ENCODE data around the gene KCNMA1. TPM values are rescaled to one million over a fixed set of nuclear protein-coding genes. Genes with fewer than 3 reads are reported as not detected.

The KCNMA1 gene
- total RNA-seq, 3 donors from 2014 or later (not counting 1 experiment from before 2014, with no cell fraction given): 0.40 to 1.8 (median 0.63) TPM

DNA sequence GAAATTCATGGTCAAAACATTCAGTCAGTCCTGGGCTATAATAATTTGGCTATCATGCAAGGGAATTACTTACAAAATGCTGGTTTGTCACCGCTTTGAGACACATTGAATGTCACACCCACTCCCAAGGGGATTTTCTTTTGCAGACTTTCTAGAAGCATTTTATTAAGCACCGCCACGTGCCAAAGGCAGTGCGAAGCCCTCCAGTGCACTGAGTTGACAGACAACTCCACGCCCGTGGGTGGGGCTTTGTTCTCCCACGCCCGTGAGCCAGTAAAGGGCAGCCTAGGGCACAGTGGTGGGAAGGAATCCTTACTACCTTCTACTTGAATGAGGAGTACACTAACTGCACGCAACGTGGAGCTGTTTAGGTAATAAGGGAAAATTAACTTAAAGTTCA is 515.8 kb downstream of the KCNMA1 start:
- 77% methylated on average over 8 of the region's 10 CpGs for WGBS (ENCODE audit: insufficient coverage)
- no peak for DNase-seq
- no peak overlapping the region for H3K27ac Mint-ChIP-seq
- H3K9me3 Mint-ChIP-seq: no peaks in the 10 kb centered on the region
- H3K4me3 ChIP-seq (ENCODE audit: low read length): no peak overlapping the region
- H3K27me3 Mint-ChIP-seq (ENCODE audit: low read depth in 2 of 2): peaks cover 8 to 26% of the 10 kb centered on the region in 2 donors
- intact Hi-C loops (cut with micrococcal nuclease): no loop called here
- no peak overlapping the region for H3K4me3 Mint-ChIP-seq
- H3K36me3 Mint-ChIP-seq: no peaks in the 10 kb centered on the region
- H3K9me3 ChIP-seq (ENCODE audit: control insufficient read depth, insufficient read depth, low read length): no peaks in the 10 kb centered on the region
- ATAC-seq: no peak
- no peaks in the 10 kb centered on the region for H3K36me3 ChIP-seq (ENCODE audit: control insufficient read depth, insufficient read depth, low read length)
- no peak overlapping the region for H3K27ac ChIP-seq (ENCODE audit: low read length)
- no peaks in the 10 kb centered on the region for H3K27me3 ChIP-seq (ENCODE audit: control insufficient read depth, insufficient read depth, low read length)
- H3K4me1 Mint-ChIP-seq: peaks cover 7 to 8% of the 10 kb centered on the region in 2 donors
- TF ChIP-seq, protein P1, sequence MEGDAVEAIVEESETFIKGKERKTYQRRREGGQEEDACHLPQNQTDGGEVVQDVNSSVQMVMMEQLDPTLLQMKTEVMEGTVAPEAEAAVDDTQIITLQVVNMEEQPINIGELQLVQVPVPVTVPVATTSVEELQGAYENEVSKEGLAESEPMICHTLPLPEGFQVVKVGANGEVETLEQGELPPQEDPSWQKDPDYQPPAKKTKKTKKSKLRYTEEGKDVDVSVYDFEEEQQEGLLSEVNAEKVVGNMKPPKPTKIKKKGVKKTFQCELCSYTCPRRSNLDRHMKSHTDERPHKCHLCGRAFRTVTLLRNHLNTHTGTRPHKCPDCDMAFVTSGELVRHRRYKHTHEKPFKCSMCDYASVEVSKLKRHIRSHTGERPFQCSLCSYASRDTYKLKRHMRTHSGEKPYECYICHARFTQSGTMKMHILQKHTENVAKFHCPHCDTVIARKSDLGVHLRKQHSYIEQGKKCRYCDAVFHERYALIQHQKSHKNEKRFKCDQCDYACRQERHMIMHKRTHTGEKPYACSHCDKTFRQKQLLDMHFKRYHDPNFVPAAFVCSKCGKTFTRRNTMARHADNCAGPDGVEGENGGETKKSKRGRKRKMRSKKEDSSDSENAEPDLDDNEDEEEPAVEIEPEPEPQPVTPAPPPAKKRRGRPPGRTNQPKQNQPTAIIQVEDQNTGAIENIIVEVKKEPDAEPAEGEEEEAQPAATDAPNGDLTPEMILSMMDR (IDR thresholded peaks at IDR 0.05): no peak
- H3K4me1 ChIP-seq (ENCODE audit: control insufficient read depth, insufficient read depth, low read length): peaks cover 3% of the 10 kb centered on the region

- no peak for ATAC-seq
- peaks cover 6 to 8% of the 10 kb centered on the region in 2 donors for H3K4me1 Mint-ChIP-seq
These were observed 516.8 kb downstream of the KCNMA1 start for GRCh38 chr10:77120666-77121376.

GRCh38 chr10:77120012-77120411 is 517.6 kb downstream of the KCNMA1 start:
- Mint-ChIP-seq H3K27ac (no peak overlapping the region), H3K4me3 (no peak overlapping the region), H3K4me1 (peaks cover 0 to under 1% of the 10 kb centered on the region in 2 donors), H3K9me3 (no peaks in the 10 kb centered on the region), H3K27me3 (ENCODE audit: low read depth in 2 of 2) (peaks cover 5 to 26% of the 10 kb centered on the region in 2 donors), H3K36me3 (no peaks in the 10 kb centered on the region)
- Histone ChIP-seq H3K4me3 (ENCODE audit: low read length) (no peak overlapping the region), H3K4me1 (ENCODE audit: control insufficient read depth, insufficient read depth, low read length) (no peaks in the 10 kb centered on the region), H3K27ac (ENCODE audit: low read length) (no peak overlapping the region), H3K9me3 (ENCODE audit: control insufficient read depth, insufficient read depth, low read length) (no peaks in the 10 kb centered on the region), H3K27me3 (ENCODE audit: control insufficient read depth, insufficient read depth, low read length) (no peaks in the 10 kb centered on the region), H3K36me3 (ENCODE audit: control insufficient read depth, insufficient read depth, low read length) (no peaks in the 10 kb centered on the region)
- DNase-seq (no peak), ATAC-seq (no peak)
- TF ChIP-seq, protein P1 (IDR thresholded peaks at IDR 0.05): no peak
- intact Hi-C loops (cut with micrococcal nuclease): no loop called here
- WGBS (ENCODE audit: insufficient coverage): 94% methylated on average over 4 of the region's 4 CpGs

More at GRCh38 chr10:77120666-77121376, 516.8 kb downstream of the KCNMA1 start:
- Mint-ChIP-seq H3K4me3 (no peak overlapping the region), H3K9me3 (no peaks in the 10 kb centered on the region), H3K27ac (no peak overlapping the region), H3K36me3 (no peaks in the 10 kb centered on the region), H3K27me3 (ENCODE audit: low read depth in 2 of 2) (peaks cover 8 to 26% of the 10 kb centered on the region in 2 donors)
- H3K27me3 ChIP-seq (ENCODE audit: control insufficient read depth, insufficient read depth, low read length): no peaks in the 10 kb centered on the region
- no peaks in the 10 kb centered on the region for H3K36me3 ChIP-seq (ENCODE audit: control insufficient read depth, insufficient read depth, low read length)
- intact Hi-C loops (cut with micrococcal nuclease): no loop called here
- WGBS (ENCODE audit: insufficient coverage): 51% methylated on average over 4 of the region's 4 CpGs
- H3K4me1 ChIP-seq (ENCODE audit: control insufficient read depth, insufficient read depth, low read length): peaks cover 3% of the 10 kb centered on the region
- no peak overlapping the region for H3K4me3 ChIP-seq (ENCODE audit: low read length)
- no peaks in the 10 kb centered on the region for H3K9me3 ChIP-seq (ENCODE audit: control insufficient read depth, insufficient read depth, low read length)
- H3K27ac ChIP-seq (ENCODE audit: low read length): no peak overlapping the region
- TF ChIP-seq, protein P1 (IDR thresholded peaks at IDR 0.05): no peak
- no peak for DNase-seq
